NCI-H187 treated with DMSO at 0.1 percent for 48 hours (cell line): ENCODE measurements around the gene HIF3A.
A peak's percentile ranks its signal among the peaks of the same experiment; 100 is the strongest.
"Not testable (repeated sequence)": the region's sequence is repeated elsewhere in the genome, so short reads cannot be mapped to it uniquely, and the experiment has no call there.

Experiments
- DNase-seq: peaks from one replicate; lab custom pipeline; 2025; lab: John Stamatoyannopoulos, UW

HIF3A gene

GRCh38 chr19:46296722-46297461 is at the start of gene HIF3A:
HIF3A (plus strand) TSS chr19:46297042; CDS start chr19:46297077, 35 bp downstream.
- DNase-seq, result no peak

GRCh38 chr19:46250076-46250735 is 46.6 kb upstream of the HIF3A start:
- no peak for DNase-seq

- DNase-seq, result no peak
These were observed 45.4 kb upstream of the HIF3A start for GRCh38 chr19:46251416-46251815.

- DNase-seq, result no peak
These were observed 42.1 kb upstream of the HIF3A start for GRCh38 chr19:46254776-46255175.

GRCh38 chr19:46256855-46257254 is 40.0 kb upstream of the HIF3A start:
- no peak for DNase-seq

GRCh38 chr19:46261501-46261900 is 35.3 kb upstream of the HIF3A start:
- not testable (repeated sequence) for DNase-seq

- DNase-seq, result not testable (repeated sequence)
These were observed 34.1 kb upstream of the HIF3A start for GRCh38 chr19:46262684-46263296.

GRCh38 chr19:46264801-46265200 is 32.0 kb upstream of the HIF3A start:
- not testable (repeated sequence) for DNase-seq

- peak; percentile 19 for DNase-seq
These were observed 31.5 kb upstream of the HIF3A start for GRCh38 chr19:46265217-46265828.

- no peak for DNase-seq
These were observed 27.7 kb upstream of the HIF3A start for GRCh38 chr19:46269101-46269500.

GRCh38 chr19:46270521-46271256 is 26.2 kb upstream of the HIF3A start:
- no peak for DNase-seq

GRCh38 chr19:46271481-46272197 is 25.2 kb upstream of the HIF3A start:
- DNase-seq, result no peak

- not testable (repeated sequence) for DNase-seq
These were observed 22.9 kb upstream of the HIF3A start for GRCh38 chr19:46273931-46274330.

GRCh38 chr19:46279177-46279576 is 17.7 kb upstream of the HIF3A start:
- DNase-seq, result no peak

- DNase-seq, result no peak
These were observed 13.1 kb upstream of the HIF3A start for GRCh38 chr19:46283771-46284170.

- DNase-seq, result no peak
These were observed 12.2 kb upstream of the HIF3A start for GRCh38 chr19:46284635-46285034.

GRCh38 chr19:46287585-46287984 is 9.3 kb upstream of the HIF3A start:
- no peak for DNase-seq

GRCh38 chr19:46288896-46289588 is 7.8 kb upstream of the HIF3A start:
- DNase-seq, result no peak

GRCh38 chr19:46289724-46290619 is 6.9 kb upstream of the HIF3A start:
- DNase-seq, result no peak

- no peak for DNase-seq
These were observed 5.0 kb upstream of the HIF3A start for GRCh38 chr19:46291829-46292228.
